Measurements from ENCODE around the gene USP17L21. TPM values are rescaled to one million over a fixed set of nuclear protein-coding genes. Genes with fewer than 3 reads are reported as not detected.

Gene USP17L21
- not detected for total RNA-seq

GRCh38 chr4:9262572-9262971, at the start of gene USP17L21:
Gene USP17L21, plus strand, starts transcription at chr4:9262872. Its CDS starts 0 bp downstream, at chr4:9262872.

GRCh38 chr4:9215105-9215504, 47.6 kb upstream of the USP17L21 start, which contains the start of gene USP17L11:
Gene USP17L11, plus strand, starts transcription at chr4:9215405. Its CDS starts 0 bp downstream, at chr4:9215405.

GRCh38 chr4:9219852-9220251, 42.8 kb upstream of the USP17L21 start, which contains the start of gene USP17L12:
Gene USP17L12, plus strand, starts transcription at chr4:9220152. Its CDS starts 0 bp downstream, at chr4:9220152.

GRCh38 chr4:9224596-9224995, 38.1 kb upstream of the USP17L21 start, which contains the start of gene USP17L13:
Gene USP17L13, plus strand, starts transcription at chr4:9224896. Its CDS starts 0 bp downstream, at chr4:9224896.

GRCh38 chr4:9234085-9234484, 28.6 kb upstream of the USP17L21 start, which contains the start of gene USP17L15:
Gene USP17L15, plus strand, starts transcription at chr4:9234385. Its CDS starts 0 bp downstream, at chr4:9234385.

GRCh38 chr4:9243579-9243978, 19.1 kb upstream of the USP17L21 start, which contains the start of gene USP17L17:
Gene USP17L17, plus strand, starts transcription at chr4:9243879. Its CDS starts 0 bp downstream, at chr4:9243879.

GRCh38 chr4:9247953-9248680, 14.6 kb upstream of the USP17L21 start, which contains the start of gene USP17L18:
Gene USP17L18, plus strand, starts transcription at chr4:9248630. Its CDS starts 0 bp downstream, at chr4:9248630.

GRCh38 chr4:9253078-9253477, 9.6 kb upstream of the USP17L21 start, which contains the start of gene USP17L19:
Gene USP17L19, plus strand, starts transcription at chr4:9253378. Its CDS starts 0 bp downstream, at chr4:9253378.

GRCh38 chr4:9257824-9258223, 4.8 kb upstream of the USP17L21 start, which contains the start of gene USP17L20:
Gene USP17L20, plus strand, starts transcription at chr4:9258124. Its CDS starts 0 bp downstream, at chr4:9258124.

GRCh38 chr4:9267319-9267718, 4.6 kb downstream of the USP17L21 start, which contains the start of gene USP17L22:
Gene USP17L22, plus strand, starts transcription at chr4:9267619. Its CDS starts 0 bp downstream, at chr4:9267619.

Other genes with a start within 250 kb of the USP17L21 start
- not detected for gene FAM90A26, start 92.5 kb upstream of the USP17L21 start, total RNA-seq
- not detected for gene USP17L10, start 52.2 kb upstream of the USP17L21 start, total RNA-seq
- gene USP17L11, start 47.5 kb upstream of the USP17L21 start, total RNA-seq: not detected
- not detected for gene USP17L12, start 42.7 kb upstream of the USP17L21 start, total RNA-seq
- gene USP17L13, start 38.0 kb upstream of the USP17L21 start, total RNA-seq: not detected
- gene USP17L15, start 28.5 kb upstream of the USP17L21 start, total RNA-seq: not detected
- not detected for gene USP17L17, start 19.0 kb upstream of the USP17L21 start, total RNA-seq
- not detected for gene USP17L18, start 14.2 kb upstream of the USP17L21 start, total RNA-seq
- not detected for gene USP17L19, start 9.5 kb upstream of the USP17L21 start, total RNA-seq
- not detected for gene USP17L20, start 4.7 kb upstream of the USP17L21 start, total RNA-seq
- gene USP17L22, start 4.7 kb downstream of the USP17L21 start, total RNA-seq: not detected
- gene USP17L24, start 62.3 kb downstream of the USP17L21 start, total RNA-seq: not detected
- gene USP17L25, start 67.0 kb downstream of the USP17L21 start, total RNA-seq: not detected
- gene USP17L26, start 71.8 kb downstream of the USP17L21 start, total RNA-seq: not detected
- gene USP17L5, start 76.5 kb downstream of the USP17L21 start, total RNA-seq: not detected
- not detected for gene USP17L27, start 81.3 kb downstream of the USP17L21 start, total RNA-seq
- gene USP17L28, start 86.0 kb downstream of the USP17L21 start, total RNA-seq: not detected
- gene USP17L29, start 90.8 kb downstream of the USP17L21 start, total RNA-seq: not detected
- gene USP17L30, start 100.3 kb downstream of the USP17L21 start, total RNA-seq: not detected
- not detected for gene DEFB131A, start 181.5 kb downstream of the USP17L21 start, total RNA-seq

Data from parietal lobe (tissue), 1 donor.